HG03139 (cell line): ENCODE results near the gene MYRF.

Experiments used
- ATAC-seq: cut with Tn5 transposase; IDR thresholded peaks from one replicate; pipeline ENCODE4 v1.9.1; 2021; ENCODE audit not compliant: unreplicated experiment

Gene MYRF

DNA sequence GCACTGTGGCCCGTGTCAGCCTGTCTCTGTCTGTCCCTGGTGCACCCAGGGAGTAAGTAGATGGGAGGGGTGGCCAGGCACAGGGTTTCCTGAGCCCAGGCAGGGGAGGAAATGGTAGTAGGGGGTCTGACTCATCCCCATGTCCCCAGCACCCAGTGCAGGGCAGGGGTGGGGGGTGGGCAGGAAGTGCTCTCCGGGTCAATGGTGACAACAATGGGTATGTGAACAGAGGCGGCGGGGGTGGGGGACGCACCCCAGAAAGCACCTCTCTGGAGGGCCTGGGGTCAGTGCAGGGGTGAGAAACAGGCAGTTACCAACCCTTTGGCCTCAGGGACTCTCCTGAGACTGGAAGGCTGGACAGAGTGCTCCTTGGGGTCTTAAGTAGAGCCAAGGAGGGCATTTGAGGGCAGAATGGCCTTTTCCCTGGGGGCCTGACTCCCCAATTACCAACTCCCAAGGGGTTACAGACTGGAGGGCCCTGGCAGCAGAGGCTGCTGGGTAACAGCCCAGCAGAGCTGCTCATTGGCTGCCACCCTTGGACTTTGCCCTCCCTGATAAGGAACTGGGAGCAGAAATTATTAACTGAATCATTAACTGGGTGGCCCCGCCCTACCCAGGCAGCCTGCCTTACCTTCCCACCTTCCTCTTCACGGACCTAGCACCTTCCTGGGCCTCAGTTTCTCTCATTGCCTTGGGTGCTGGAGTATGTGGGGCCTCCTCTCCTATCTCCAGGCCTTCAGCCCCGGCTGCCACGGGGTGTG is 4.2 kb downstream of the MYRF start:
- ATAC-seq = no peak

DNA sequence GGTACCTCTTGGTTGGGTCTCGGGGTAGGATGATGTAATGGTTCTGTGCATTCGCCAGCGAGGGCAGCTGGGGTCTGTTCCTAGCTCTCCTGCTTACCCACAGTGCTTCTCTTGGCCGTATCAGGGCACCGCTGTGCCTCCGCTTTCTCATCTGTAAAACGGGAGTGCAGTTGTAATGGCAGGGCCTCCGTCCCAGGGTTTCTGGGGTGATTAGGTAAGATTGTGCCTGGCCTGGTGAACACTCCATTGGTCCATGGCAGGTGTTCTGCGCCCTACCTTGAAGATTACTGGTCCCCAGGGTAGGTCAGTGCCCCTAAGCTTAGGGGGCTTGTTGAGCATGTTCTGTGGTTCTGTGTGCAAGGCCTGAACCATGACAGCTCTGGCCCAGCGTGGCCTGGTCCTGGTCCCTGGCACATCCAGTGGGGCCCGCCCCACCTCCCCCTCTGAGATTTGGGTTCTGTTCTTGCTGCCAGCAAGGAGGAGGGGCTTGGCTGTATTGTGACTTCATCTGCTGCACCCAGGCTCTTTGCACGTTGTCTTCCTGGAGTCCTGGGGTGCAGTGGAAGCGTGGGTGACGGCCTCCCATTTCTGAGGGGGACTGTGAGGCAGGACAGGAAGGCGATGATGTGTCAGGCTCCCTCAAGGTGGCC is 4.9 kb downstream of the MYRF start:
- ATAC-seq = no peak

DNA sequence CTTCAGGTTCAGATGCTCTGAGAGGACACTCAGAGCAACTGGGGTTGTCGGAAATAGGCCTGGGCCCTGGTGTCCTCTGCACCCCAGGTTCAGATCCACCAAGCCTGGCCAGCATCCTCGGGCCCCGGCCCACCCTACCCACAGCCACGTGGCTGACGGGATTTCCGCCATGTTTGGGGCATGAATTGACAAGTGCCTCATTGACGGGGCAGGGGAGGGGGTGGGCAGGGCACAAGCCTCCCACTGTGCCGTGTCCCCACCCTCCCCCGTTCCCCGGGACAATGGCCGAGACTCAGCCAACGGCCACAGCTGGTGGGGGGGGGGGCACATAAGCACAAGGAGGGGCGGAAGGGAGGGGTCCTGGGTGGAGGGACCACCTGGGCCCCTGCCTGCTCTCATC is 8.5 kb downstream of the MYRF start:
- ATAC-seq = no peak

DNA sequence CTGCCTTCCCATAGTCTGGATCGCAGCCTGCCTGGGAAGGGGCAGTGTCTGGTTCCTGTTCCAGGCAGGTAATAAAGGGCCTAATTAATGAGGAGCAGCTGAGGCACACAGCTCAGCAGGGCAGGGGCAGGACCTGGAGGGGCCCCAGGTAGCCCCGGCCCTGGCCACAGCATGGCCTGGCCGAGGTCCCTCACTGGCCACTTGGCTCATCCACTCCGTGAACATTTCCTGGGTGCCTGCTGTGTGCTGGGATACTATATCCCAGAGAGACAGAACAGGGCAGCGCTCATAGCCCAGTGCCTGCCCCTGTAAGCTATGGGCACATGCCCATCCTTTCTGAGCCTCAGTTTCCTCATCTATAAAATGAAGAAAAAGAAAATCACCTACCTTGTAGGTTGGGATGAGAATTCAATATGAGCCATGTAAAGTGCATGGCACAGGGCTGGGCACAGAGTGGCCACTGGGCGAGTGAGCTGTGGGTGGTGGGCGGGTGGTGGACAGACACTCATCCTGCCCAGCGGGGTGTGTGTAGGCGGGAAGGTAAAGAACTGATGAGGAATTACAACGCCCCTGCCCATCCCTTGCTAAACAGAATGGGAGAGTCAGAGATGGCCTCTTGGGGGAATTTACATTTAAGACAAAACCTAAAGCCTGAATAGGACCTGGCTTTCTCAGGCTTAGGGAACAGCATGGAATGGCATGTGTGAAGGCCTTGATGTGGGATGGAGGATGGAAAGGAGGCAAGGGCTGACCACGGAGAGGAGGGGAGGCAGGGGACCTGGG is 9.2 kb downstream of the MYRF start:
- no peak for ATAC-seq

DNA sequence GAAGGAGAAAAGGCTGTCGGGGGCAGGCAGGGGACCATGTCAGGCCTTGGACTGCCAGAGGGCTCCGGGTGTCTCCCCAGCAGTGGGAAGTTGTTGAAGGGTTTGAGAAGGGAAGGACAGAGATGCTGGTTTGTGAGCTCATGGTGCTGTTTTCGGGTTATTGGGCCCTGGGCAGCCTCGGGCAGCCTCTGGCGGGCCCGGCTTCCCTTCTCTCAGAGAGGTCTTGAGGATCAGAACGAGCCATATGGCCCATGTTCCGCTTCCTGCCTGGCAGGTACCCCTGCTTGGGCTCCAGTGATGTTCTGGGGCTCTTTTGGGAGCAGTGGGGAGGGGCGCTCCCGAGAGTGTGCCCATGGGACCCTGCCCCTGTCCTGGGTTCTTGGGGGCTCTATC is 9.8 kb downstream of the MYRF start:
- no peak for ATAC-seq

DNA sequence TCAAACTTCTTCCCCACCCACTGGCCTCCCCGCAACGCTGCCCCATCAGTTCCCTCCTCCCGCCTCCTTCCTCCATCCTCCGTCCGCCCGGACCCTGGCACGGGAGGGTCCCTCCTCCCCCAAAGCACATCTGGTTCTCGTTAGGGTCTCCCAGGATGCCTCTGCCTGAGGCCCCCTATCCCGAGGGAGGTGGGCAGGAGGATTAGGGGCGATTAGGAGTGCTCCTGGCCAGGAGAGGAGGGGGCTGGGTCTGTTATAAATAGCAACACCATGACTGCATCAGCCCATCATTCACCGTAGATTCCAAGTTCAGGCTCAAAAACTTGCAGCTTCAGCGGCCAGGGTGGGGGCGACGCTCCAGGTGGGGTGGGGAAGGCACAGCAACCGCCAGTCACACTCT is 10.4 kb downstream of the MYRF start:
- ATAC-seq = no peak

DNA sequence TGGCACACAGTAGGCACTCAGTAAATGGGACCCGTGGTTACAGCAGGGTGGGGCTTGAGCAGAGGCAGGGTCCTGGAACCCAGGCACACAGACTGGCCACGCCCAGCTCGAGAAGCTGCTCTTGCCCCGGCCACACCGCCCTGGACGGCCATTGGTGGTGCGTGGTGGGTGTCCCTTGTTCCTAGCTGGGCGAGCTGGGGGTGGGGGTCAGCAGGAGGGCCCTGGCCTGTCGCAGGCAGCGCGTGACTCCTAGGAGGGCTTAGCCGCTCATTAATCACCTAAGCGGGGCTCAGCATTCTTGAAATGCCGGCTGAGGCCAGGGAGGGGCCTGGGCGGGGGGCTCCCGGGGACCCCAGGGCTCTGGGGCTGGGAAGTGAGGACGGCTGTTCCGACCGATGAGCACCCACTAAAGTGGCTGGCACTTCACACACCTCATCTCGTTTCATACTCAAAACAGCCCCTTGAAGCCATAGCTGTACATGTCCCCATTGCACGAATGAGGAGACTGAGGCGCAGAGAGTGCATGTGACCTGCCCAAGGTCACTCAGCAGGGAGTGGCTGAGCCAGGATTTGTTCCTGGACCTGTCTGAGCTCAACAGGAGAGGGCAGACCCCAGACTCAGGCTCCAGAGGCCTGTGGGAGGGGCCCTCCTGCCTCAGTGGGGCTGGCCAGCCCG is 11.6 kb downstream of the MYRF start:
- no peak for ATAC-seq

DNA sequence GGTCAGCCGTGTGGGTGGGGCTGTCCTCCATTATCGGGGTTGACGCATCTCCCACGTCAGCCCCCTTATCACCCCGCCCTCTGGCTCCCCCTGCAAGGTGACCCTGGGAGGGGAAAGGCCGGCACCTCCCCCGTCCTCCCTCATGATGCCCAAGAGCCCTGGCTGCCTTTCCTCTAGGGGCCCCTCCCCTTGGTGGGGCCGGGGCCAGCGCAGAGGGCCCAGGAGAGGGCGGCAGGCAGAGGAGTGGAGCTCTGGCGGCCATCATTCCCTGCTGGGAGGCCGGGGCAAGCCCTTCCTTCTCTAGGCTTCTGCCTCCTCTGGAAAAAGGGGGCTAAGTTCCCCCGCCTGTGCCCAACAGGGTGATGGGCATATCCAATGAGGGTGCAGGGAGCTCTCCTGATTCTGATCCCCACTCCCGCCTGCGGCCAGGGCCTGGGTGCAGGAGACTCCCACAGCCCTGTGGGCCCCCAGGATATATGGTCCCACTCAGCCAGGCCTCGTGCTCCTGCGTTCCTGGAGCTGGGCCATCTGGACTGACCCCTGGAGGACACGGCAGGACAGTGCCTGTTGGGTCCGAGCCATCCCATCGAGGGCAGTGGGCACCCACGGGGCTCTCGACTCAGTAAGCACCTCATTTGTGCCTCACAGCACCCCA is 12.3 kb downstream of the MYRF start:
- ATAC-seq = no peak

DNA sequence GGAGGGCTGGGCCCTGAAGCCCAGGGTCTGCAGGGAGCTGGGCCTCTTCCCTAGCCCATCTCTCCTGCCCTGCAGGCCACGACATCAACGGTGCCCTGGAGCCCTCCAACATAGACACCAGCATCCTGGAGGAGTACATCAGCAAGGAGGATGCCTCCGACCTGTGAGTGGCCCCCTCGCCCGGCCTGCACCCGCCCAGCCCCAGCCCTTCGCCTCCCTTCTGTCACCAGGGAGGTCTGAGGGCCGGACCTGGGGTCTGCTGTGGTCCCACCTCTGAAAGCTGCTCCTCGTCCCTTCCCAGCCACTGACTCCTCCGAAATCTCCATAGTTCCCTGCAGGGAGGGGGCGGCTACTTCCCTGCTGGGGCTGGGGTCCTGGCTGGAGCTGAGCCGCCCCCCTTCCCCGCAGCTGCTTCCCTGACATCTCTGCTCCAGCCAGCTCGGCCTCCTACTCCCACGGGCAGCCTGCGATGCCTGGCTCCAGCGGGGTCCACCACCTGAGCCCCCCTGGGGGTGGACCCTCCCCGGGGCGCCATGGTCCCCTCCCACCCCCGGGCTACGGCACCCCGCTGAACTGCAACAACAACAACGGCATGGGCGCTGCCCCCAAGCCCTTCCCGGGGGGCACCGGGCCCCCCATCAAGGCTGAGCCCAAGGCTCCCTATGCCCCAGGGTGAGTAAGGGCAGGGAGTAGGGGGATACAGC is 13.3 kb downstream of the MYRF start:
- no peak for ATAC-seq

DNA sequence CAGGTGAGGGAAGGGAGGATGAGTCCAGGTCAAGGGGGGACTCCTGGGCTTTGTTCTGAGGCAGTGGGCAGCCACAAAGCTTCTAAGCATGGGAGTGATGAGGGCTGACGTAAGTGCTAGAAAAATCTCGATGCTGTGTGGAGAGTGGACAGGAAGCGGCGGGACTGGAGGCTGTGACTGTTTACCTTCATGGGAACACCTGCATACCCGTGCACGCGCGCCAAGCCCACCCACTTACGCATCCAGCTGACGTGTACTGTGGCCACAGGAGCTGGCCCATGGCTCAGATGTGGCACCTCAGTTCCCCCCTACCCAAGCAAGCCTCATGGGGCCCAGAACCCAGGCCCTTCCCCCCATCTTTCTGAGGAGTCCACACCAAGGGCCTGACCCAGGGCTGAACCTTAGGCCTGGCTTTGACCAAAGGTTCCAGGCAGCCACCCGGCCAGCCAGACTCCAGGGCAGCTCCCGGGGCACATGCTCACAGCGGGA is 14.0 kb downstream of the MYRF start:
- no peak for ATAC-seq

DNA sequence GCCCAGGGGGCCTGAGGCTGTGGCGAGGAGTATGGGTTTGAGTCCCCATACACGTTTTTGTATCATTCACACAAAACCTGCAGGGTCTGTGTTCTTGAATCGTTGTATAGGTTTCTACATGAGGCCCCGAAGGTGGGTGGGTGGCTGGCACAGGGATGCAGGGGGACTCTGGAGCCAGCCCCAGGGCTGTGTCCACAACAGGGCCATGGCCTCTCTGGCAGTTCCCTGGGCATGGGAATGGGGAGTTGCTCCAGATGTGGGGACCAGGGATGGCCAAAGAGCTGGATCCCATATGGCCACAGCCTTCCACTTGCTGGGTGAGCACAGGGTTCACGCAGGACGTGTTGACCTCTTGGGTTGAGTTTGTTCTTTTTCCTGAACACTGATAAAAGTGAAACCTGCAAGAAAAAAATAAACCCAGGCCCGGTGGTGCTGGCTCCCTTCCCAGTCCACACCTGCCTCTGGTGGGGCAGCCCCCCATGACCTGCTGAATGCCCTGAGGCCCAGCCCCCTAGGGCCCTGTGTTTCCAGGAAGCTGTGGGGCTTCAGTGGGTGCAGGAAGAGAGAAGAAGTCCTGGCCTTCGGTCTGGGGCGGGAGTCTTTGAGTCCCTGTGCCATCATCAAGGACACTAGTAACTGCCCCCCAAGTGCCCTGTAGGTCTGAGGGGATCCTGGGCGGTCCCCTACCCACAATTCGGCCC is 16.1 kb downstream of the MYRF start:
- ATAC-seq = no peak

DNA sequence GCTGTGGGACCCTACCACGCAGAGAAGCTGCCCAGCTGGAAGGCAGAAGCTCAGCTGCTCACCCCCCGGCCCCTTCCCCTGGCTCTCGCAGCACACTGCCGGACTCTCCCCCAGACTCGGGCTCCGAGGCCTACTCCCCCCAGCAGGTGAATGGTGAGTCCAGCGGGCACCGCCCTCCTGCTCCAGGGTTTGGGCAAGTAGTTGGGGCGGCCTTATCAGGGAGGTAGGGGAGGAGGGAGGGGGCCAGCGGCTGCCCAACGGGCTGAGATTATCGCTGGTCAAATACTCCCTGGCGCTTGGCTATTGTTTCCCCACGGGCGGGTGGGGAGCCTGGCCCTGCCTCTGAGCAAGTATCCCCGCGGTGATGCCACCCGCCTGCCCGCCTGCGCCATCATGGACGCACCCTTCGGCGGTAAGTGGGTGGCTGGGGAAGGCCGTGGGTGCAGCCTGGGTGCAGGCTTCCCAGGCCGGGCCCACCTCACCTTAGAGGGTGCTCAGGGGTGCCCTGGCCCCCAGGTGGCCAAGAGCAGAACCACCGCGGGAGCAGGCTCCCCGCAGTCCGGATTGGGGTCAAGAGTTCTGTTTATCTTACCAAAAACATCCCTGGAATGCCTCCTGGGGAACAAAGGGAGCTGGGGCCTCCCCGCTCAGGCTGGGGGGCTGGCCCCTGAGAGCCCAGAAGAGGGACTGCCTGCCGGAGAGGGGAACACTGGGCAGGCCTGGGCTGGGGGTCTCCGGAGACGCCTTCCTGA is 16.9 kb downstream of the MYRF start:
- ATAC-seq = no peak

DNA sequence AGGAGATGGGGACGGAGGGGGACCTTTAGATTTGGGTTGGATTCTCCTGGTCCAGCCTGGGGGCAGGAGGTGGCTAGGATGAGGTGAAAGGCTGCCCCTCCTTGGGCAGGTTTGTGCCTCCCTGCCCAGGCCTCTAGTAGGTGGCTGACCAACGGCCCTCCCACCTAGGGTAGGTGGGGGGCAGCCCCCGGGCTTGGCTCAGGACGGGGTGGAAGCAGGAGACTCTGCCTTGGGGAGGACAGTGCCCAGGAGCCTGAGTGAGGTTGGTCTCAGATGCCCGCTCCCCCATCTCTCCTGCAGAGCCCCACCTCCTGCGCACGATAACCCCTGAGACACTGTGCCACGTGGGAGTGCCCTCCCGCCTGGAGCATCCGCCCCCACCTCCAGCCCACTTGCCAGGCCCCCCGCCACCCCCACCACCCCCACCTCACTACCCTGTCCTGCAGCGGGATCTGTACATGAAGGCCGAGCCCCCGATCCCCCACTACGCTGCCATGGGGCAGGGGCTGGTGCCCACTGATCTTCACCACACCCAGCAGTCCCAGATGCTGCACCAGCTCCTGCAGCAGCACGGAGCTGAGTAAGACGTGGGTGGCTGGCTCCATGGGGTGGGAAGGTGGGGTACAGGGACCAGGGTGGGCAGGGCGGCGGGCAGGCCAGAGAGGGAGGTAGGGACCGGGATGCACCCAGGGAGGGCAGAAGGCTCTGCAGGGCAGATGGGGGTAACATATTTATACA is 17.7 kb downstream of the MYRF start:
- no peak for ATAC-seq

DNA sequence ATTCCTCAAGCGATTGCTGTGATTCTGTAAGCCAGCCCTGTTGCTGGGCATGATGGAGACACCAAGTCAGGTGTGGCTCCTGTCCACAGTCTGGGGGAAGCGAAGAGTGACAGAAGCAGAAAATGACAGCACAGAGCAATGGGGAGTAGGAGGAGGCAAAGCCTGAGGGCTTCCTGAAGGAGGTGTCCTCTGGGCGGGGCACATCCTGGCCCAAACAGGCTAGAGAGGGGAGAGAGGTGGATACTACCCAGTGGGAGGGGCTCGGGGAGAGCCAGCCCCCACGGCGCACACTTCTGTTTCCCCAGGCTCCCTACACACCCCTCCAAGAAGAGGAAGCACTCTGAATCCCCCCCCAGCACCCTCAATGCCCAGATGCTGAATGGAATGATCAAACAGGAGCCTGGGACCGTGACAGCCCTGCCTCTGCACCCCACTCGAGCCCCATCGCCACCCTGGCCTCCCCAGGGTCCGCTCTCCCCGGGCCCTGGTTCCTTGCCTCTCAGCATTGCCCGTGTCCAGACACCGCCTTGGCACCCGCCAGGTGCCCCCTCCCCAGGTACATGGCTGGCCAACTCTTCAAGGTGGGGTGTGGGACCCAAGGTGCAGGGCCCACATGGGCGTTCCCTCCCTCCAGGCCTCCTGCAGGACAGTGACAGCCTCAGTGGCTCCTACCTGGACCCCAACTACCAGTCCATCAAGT is 18.9 kb downstream of the MYRF start:
- ATAC-seq = no peak

DNA sequence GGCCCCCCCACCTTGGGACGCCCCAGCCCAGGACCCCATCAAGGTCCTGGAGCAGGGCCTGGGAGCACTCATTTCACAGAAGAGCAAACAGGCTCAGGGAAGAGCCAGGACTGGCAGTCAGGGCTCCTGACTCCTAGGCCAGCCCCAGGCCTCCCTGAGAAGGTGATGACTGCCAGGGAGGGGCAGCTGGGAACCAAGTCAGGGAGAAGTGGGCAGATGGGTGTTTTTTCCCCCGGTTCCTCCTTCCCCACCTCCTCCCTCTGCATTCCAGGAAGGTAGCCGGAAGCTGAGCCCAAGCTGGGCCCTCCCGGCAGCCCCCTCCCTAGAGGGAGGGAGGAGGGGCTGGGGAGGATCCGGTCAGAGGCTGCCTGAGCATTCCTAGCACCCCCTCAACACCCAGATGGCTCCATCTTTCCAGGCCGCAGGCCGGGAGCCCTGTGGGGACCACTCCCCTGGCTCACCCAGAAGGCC is 19.6 kb downstream of the MYRF start:
- ATAC-seq = no peak

DNA sequence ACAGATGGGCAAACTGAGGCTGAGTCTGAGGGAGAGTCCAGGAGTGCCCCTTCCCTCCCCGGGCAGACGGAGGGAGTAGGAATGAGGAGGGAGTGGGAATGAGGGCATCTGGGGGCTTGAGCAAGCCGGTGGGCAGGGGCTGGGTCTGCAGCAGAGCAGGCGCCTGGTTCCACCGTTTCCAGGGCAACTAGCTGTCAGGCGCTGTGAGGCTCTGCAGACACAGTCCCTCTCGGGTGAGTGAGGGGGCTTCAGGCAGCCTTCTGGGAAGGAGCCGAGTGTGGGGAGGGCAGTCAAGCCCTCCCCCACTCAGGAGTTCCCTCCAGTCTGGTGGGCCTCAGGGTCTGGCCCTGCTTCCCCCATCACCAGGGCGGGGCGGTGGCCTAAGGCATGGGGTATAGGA is 20.9 kb downstream of the MYRF start:
- no peak for ATAC-seq

DNA sequence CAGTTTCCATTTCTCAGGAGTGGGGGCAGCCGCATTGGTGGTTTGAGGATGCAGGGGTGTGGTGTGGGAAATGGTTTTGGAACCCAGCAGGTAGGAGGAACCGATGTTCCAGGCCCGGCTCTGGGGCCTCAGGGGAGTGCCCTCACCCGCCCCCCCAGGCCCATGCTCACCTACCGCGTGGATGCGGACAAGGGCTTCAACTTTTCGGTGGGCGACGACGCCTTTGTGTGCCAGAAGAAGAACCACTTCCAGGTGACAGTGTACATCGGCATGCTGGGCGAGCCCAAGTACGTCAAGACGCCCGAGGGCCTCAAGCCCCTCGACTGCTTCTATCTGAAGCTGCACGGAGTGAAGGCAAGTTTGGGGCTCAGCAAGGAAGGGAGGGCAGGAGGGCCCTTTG is 21.4 kb downstream of the MYRF start:
- no peak for ATAC-seq

DNA sequence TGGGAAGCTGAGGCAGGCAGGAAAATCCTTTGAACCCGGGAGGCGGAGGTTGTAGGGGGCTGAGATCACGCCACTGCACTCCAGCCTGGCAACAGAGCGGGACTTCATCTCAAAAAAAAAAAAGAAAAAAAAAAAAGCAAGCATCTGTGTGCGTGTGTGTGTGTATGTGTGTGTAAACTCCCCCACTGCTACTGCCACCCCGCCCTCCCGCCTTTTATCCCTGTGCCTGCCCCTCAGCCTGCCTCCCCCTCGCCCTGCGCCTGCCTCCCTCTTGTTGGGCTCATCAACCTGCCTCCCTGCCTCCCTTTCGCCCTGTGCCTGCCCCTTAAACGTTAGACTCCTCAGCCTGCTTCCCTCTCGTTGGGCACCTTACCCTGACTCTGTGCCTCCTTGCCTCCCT is 22.0 kb downstream of the MYRF start:
- no peak for ATAC-seq
